ENCODE results near the gene BORCS5. TPM values are rescaled to one million over a fixed set of nuclear protein-coding genes. Genes with fewer than 3 reads are reported as not detected.

The BORCS5 gene
- total RNA-seq, 1 donor from 2014 or later: 13.3 TPM

DNA sequence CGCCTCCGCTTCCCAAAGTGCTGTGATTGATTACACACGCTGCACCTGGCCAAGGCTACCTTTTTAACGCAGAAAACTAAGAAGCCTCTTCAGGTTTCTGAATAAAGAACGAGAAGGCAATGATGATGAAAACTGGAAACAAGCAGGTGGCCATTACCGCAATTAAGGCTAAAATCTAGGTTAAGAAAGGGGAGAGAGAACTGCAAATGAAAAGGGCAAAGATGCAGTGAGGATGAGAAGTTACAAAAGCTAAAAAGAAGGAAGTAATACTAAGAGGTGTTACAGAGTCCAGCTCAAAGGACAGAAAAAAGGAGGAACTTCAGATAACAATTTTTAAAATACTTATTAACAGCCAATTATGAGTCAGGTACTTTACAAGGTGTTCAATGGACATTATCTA, 126.1 kb downstream of the BORCS5 start:
- H3K27ac Mint-ChIP-seq: no peak overlapping the region

DNA sequence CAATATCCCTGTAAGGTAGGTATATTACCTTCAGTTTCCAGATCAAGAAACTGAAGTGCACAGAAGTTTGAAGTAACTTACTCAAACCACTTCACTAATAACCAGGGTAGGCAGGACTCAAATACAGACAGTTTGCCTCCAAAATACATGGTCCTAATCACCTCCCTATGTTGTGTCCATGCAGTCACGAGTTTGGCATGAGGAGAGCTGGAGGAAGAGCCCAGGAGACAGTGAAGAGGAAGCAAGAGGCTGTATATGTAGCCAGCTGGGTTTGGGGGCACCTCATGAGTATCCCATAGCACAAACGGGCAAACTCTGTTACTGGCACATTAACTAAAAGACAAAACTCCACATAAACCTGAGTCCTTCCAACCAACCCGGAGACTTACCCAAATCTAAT, 126.6 kb downstream of the BORCS5 start:
- peaks cover 3% of the 10 kb centered on the region for H3K4me1 ChIP-seq
- no peaks in the 10 kb centered on the region for H3K79me2 ChIP-seq (ENCODE audit: low read depth)
- Mint-ChIP-seq H3K4me1 (no peaks in the 10 kb centered on the region), H3K36me3 (peaks cover 17% of the 10 kb centered on the region), H3K27me3 (ENCODE audit: insufficient read depth, low read depth) (peaks cover 2% of the 10 kb centered on the region), H3K4me3 (no peak overlapping the region), H3K27ac (no peak overlapping the region), H3K9me3 (no peaks in the 10 kb centered on the region)
- DNase-seq (ENCODE audit: low spot score): no peak
- no peak for TF ChIP-seq EZH2 (IDR thresholded peaks at IDR 0.05)
- TF ChIP-seq EZH2phosphoT487 (IDR thresholded peaks at IDR 0.05): no peak
- TF ChIP-seq, protein P1, sequence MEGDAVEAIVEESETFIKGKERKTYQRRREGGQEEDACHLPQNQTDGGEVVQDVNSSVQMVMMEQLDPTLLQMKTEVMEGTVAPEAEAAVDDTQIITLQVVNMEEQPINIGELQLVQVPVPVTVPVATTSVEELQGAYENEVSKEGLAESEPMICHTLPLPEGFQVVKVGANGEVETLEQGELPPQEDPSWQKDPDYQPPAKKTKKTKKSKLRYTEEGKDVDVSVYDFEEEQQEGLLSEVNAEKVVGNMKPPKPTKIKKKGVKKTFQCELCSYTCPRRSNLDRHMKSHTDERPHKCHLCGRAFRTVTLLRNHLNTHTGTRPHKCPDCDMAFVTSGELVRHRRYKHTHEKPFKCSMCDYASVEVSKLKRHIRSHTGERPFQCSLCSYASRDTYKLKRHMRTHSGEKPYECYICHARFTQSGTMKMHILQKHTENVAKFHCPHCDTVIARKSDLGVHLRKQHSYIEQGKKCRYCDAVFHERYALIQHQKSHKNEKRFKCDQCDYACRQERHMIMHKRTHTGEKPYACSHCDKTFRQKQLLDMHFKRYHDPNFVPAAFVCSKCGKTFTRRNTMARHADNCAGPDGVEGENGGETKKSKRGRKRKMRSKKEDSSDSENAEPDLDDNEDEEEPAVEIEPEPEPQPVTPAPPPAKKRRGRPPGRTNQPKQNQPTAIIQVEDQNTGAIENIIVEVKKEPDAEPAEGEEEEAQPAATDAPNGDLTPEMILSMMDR (IDR thresholded peaks at IDR 0.05): no peak
- no peaks in the 10 kb centered on the region for H3K27me3 ChIP-seq
- H3K4me2 ChIP-seq: no peak overlapping the region
- H4K20me1 ChIP-seq (ENCODE audit: low read depth): no peaks in the 10 kb centered on the region
- no peaks in the 10 kb centered on the region for H3K9me3 ChIP-seq (ENCODE audit: low read depth)
- H3K4me3 ChIP-seq: no peak overlapping the region
- H3K27ac ChIP-seq: no peak overlapping the region
- H2AFZ ChIP-seq (replicated peaks): no peak overlapping the region
- H3K36me3 ChIP-seq: no peaks in the 10 kb centered on the region
- no peak overlapping the region for H3K9ac ChIP-seq
- peaks cover 3% of the 10 kb centered on the region for H3F3A ChIP-seq (ENCODE audit: low read depth)

More for the DNA sequence above, 126.1 kb downstream of the BORCS5 start:
- Histone ChIP-seq H3K36me3 (no peaks in the 10 kb centered on the region), H3K4me3 (no peak overlapping the region), H3F3A (ENCODE audit: low read depth) (peaks cover 3% of the 10 kb centered on the region), H3K9ac (no peak overlapping the region), H3K4me1 (peaks cover 3% of the 10 kb centered on the region), H2AFZ (replicated peaks) (no peak overlapping the region), H3K27me3 (no peaks in the 10 kb centered on the region), H3K79me2 (ENCODE audit: low read depth) (no peaks in the 10 kb centered on the region), H3K27ac (no peak overlapping the region), H4K20me1 (ENCODE audit: low read depth) (no peaks in the 10 kb centered on the region), H3K9me3 (ENCODE audit: low read depth) (no peaks in the 10 kb centered on the region), H3K4me2 (no peak overlapping the region)
- TF ChIP-seq EZH2phosphoT487 (IDR thresholded peaks at IDR 0.05) (no peak), EZH2 (IDR thresholded peaks at IDR 0.05) (no peak)
- TF ChIP-seq, protein P1 (IDR thresholded peaks at IDR 0.05): no peak
- Mint-ChIP-seq H3K27me3 (ENCODE audit: insufficient read depth, low read depth) (peaks cover 2% of the 10 kb centered on the region), H3K9me3 (no peaks in the 10 kb centered on the region), H3K4me3 (no peak overlapping the region), H3K4me1 (no peaks in the 10 kb centered on the region), H3K36me3 (peaks cover 17% of the 10 kb centered on the region)
- no peak for DNase-seq (ENCODE audit: low spot score)

DNA sequence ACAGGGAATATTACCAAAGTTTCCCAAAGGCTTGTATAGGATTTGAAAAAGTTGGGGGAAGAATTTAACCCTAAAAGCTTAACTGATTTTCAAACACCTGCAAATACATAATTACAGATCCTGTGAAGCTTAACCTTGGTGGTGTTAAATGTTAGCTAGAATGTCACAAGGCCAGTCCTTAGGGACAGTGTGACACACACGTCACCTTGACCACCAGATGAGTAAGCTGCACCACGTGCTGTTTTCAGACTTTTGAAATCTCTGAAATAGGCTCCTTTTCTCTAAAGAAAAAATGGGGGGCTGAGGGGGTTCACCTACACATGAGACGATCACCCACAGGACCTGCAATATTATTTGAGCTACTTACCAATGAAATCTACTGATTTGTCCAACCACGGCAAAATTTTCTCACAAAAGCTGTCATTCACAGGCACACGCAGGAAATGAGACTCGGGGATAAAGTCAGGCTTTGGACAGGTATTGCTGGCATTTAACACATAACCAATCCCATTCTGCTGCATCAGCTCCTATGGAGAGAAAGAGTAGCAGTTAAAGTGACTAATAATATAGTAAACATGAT, 129.9 kb downstream of the BORCS5 start:
- Histone ChIP-seq H3K9ac (no peak overlapping the region), H3K27me3 (no peaks in the 10 kb centered on the region), H4K20me1 (ENCODE audit: low read depth) (no peaks in the 10 kb centered on the region), H3K36me3 (no peaks in the 10 kb centered on the region), H3K4me3 (no peak overlapping the region), H3K9me3 (ENCODE audit: low read depth) (no peaks in the 10 kb centered on the region), H3K4me1 (peaks cover 3% of the 10 kb centered on the region), H3K79me2 (ENCODE audit: low read depth) (no peaks in the 10 kb centered on the region), H3K27ac (no peak overlapping the region), H3F3A (ENCODE audit: low read depth) (peaks cover 1% of the 10 kb centered on the region), H2AFZ (replicated peaks) (no peak overlapping the region), H3K4me2 (no peak overlapping the region)
- Mint-ChIP-seq H3K27me3 (ENCODE audit: insufficient read depth, low read depth) (no peaks in the 10 kb centered on the region), H3K9me3 (no peaks in the 10 kb centered on the region), H3K4me3 (no peak overlapping the region), H3K27ac (no peak overlapping the region), H3K4me1 (no peaks in the 10 kb centered on the region), H3K36me3 (peaks cover 10% of the 10 kb centered on the region)
- no peak for TF ChIP-seq EZH2phosphoT487 (IDR thresholded peaks at IDR 0.05)
- TF ChIP-seq, protein P1 (IDR thresholded peaks at IDR 0.05): no peak
- no peak for TF ChIP-seq EZH2 (IDR thresholded peaks at IDR 0.05)
- no peak for DNase-seq (ENCODE audit: low spot score)

Data from neural progenitor cell (in vitro differentiated cells).